ENCODE results near the gene CA10. TPM values are rescaled to one million over a fixed set of nuclear protein-coding genes. Genes with fewer than 3 reads are reported as not detected.

CA10 gene
- total and polyA plus RNA-seq, 9 of the 15 experiments (the other 6 are each of a cell fraction or from before 2014, with no cell fraction given): not detected

GRCh38 chr17:51725185-51725584 lies 433.3 kb downstream of the CA10 start:
- Histone ChIP-seq H4K20me1 (replicated peaks; ENCODE audit: control insufficient read depth, insufficient read depth, low read length) (no peaks in the 10 kb centered on the region), H3K9ac (ENCODE audit: insufficient read depth in 1 of 2, low read depth in 2 of 2, low read length in 2 of 2) (no peak overlapping the region), H3K27me3 (ENCODE audit: control insufficient read depth in 2 of 2, insufficient read depth in 2 of 2, low read length in 2 of 2) (no peaks in the 10 kb centered on the region), H3K9me1 (ENCODE audit: control insufficient read depth, insufficient read depth, low read length) (no peaks in the 10 kb centered on the region), H3K4me2 (ENCODE audit: insufficient read depth, low read length) (no peak overlapping the region), H3K4me1 (replicated peaks in 1 of 2; ENCODE audit: control insufficient read depth in 2 of 2, insufficient read depth in 2 of 2, low read length in 2 of 2) (no peaks in the 10 kb centered on the region), H2AFZ (ENCODE audit: low read depth, low read length) (no peak overlapping the region), H3K9me3 (replicated peaks; ENCODE audit: control insufficient read depth, insufficient read depth, low read depth, low read length) (no peaks in the 10 kb centered on the region), H3K36me3 (ENCODE audit: control insufficient read depth, insufficient read depth, low read length) (no peaks in the 10 kb centered on the region), H3K4me3 (no peak overlapping the region), H3K27ac (ENCODE audit: extremely low read depth, low read depth, low read length) (no peak overlapping the region), H3K79me2 (ENCODE audit: control insufficient read depth, insufficient read depth, low read length) (no peaks in the 10 kb centered on the region)
- in situ Hi-C loops (cut with MboI) (no loop called here), intact Hi-C loops (cut with micrococcal nuclease) (no loop called here)
- TF ChIP-seq ZNF311 (CRISPR knock-in tag; IDR thresholded peaks at IDR 0.05) (no peak), ZFPM2 (CRISPR knock-in tag; IDR thresholded peaks at IDR 0.05) (no peak), SP2 (IDR thresholded peaks at IDR 0.05; ENCODE audit: extremely low read depth, low read depth, low read length, poor library complexity, severe bottlenecking) (no peak), TRIM24 (IDR thresholded peaks at IDR 0.05) (no peak), MXI1 (IDR thresholded peaks at IDR 0.05; ENCODE audit: low read depth, low read length) (no peak), RB1 (IDR thresholded peaks at IDR 0.05; ENCODE audit: low read depth) (no peak), SIN3B (IDR thresholded peaks at IDR 0.05; ENCODE audit: low read depth) (no peak), ZNF174 (CRISPR knock-in tag; IDR thresholded peaks at IDR 0.05) (no peak), MAFG (tag; conservative IDR thresholded peaks at IDR 0.05) (no peak), HCFC1 (IDR thresholded peaks at IDR 0.05; ENCODE audit: low read depth, low read length) (no peak)
- ChIA-PET CTCF (ENCODE audit: low intra/inter-chr PET ratio) (no interaction called here), POLR2A (interaction anchor here (0.7 kb wide), 1 partner anchor 829 kb away, joined by 3 read pairs; no protein-coding TSS in a partner anchor)
- WGBS (ENCODE audit: insufficient coverage, low coverage, missing lambda C conversion rate): 9% methylated on average over 3 of the region's 3 CpGs
- no TSS peak for BruUV-seq (replicated peaks)
- ATAC-seq: no peak
- FAIRE-seq: no peak
- no peak for DNase-seq (ENCODE audit: extremely low read depth in 1 of 4, low spot score in 3 of 4)

All from K562 (cell line).